Measurements from ENCODE around the gene ROBO1. TPM values are rescaled to one million over a fixed set of nuclear protein-coding genes. Genes with fewer than 3 reads are reported as not detected.
"Not testable (repeated sequence)": the region's sequence is repeated elsewhere in the genome, so short reads cannot be mapped to it uniquely, and the experiment has no call there.

The ROBO1 gene
- total RNA-seq, 1 experiment from 2014 or later = 73.4 TPM

DNA sequence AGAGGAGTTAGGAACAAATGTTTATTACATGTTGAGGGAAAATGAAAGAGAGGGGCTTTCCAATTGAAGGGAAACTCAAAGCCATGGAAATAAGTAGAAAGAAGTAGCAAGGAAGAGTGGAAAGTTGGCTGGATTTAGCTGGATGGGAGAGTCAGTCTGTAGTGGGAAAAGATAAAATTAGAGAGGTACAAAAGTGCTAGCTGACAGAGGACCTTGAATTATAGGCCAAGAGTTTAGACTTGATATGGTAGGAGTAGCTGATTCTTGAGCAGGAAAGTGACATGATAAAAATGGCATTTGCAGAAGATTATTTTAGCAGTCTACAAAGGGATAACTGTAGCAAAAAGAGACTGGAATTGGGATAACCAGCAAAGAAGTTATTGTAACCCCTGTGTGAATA, 425.8 kb downstream of the ROBO1 start:
- no peak overlapping the region for H3K27ac ChIP-seq
- H3K9me3 ChIP-seq (replicated peaks) = no peaks in the 10 kb centered on the region
- H3K36me3 ChIP-seq = no peaks in the 10 kb centered on the region; the same call in 1 of the 2 replicates
- no peak for DNase-seq
- H3K4me1 ChIP-seq = no peaks in the 10 kb centered on the region
- no peaks in the 10 kb centered on the region for H3K27me3 ChIP-seq
- H3K4me3 ChIP-seq = no peak overlapping the region

DNA sequence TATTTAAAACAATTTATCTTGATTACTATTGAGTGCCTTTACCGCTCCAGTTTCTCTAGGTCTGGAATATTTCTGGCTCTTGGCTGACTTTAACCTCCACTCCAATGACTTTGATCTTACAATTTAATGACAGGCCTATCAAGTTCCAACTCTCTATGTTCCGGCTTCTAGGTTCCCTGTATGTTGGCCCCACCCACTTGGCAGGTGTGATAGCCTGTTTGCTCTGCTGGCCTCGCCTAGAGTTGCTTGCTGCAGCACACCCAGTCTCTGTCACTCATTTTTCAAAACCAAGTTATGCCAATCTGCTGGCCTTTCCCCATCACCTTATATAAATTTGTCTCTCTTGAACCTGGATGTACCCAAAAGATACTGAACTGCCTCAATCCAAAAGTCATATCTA, 428.0 kb downstream of the ROBO1 start:
- no peak overlapping the region for H3K4me3 ChIP-seq
- H3K27ac ChIP-seq = no peak overlapping the region
- no peaks in the 10 kb centered on the region for H3K27me3 ChIP-seq
- DNase-seq = no peak
- H3K36me3 ChIP-seq = no peaks in the 10 kb centered on the region; the same call in 1 of the 2 replicates
- H3K9me3 ChIP-seq (replicated peaks) = no peaks in the 10 kb centered on the region
- no peaks in the 10 kb centered on the region for H3K4me1 ChIP-seq

DNA sequence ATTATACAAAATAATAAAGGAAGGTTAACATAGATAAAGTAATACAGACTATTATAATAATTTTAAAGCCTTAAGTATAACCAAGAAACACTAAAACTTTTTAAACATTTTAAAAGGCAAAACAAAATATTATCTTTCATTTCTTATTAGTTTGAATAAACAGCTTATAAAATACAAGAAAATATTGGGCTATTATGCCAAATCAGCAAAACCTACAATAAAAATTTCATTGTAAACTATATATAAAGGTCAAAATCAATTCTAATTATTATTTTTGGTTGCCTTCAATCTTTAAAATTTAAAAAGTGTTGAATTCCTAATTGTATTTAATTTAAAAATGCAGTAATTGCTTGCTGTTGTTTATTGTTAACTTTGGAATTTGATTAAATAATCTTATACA, 430.0 kb downstream of the ROBO1 start:
- no peaks in the 10 kb centered on the region for H3K9me3 ChIP-seq (replicated peaks)
- no peaks in the 10 kb centered on the region for H3K4me1 ChIP-seq
- no peaks in the 10 kb centered on the region for H3K36me3 ChIP-seq
- no peak overlapping the region for H3K4me3 ChIP-seq
- DNase-seq = no peak
- H3K27me3 ChIP-seq = no peaks in the 10 kb centered on the region
- no peak overlapping the region for H3K27ac ChIP-seq

DNA sequence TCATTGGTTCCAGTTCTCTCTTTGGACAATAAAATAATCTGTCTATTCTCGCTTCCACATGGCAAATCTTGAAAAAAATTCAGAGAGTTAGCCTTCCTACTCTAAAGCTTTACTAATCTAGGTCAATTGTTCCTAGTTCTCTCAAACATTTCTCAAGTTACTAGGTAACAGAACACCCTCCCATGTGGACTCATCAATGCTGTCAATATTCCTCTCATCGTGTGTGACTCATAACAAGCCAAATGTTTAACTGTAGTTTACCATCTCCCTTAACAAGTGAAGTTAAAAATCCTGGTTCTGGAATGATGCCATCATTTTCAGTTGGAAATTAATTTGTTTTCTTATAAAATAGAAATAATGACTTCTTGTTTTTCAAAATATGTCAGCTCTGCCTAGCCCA, 438.6 kb downstream of the ROBO1 start:
- H3K9me3 ChIP-seq (replicated peaks) = no peaks in the 10 kb centered on the region
- DNase-seq = peak in 1 of 2 experiments; percentile 24
- no peaks in the 10 kb centered on the region for H3K36me3 ChIP-seq
- H3K4me1 ChIP-seq = no peaks in the 10 kb centered on the region
- no peaks in the 10 kb centered on the region for H3K27me3 ChIP-seq
- H3K27ac ChIP-seq = no peak overlapping the region
- H3K4me3 ChIP-seq = no peak overlapping the region

DNA sequence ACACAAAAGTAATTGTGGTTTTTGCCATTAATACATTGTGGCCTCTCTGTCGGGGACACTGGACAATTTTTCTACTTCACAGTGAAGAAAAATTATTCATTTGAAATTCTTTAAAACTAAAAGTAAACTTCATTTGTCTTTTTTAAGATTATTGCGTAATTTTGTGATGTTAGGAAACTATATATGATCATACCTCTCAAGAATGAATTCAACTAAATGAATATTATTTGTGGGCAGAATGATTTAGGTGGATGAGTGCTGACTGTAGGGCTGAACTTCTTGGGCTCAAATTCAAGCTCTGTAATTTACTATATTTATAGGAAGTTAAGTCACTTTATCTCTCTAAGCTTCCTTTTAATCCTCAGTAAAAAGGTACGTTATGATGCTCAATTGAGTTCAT, 441.2 kb downstream of the ROBO1 start:
- H3K36me3 ChIP-seq = no peaks in the 10 kb centered on the region

DNA sequence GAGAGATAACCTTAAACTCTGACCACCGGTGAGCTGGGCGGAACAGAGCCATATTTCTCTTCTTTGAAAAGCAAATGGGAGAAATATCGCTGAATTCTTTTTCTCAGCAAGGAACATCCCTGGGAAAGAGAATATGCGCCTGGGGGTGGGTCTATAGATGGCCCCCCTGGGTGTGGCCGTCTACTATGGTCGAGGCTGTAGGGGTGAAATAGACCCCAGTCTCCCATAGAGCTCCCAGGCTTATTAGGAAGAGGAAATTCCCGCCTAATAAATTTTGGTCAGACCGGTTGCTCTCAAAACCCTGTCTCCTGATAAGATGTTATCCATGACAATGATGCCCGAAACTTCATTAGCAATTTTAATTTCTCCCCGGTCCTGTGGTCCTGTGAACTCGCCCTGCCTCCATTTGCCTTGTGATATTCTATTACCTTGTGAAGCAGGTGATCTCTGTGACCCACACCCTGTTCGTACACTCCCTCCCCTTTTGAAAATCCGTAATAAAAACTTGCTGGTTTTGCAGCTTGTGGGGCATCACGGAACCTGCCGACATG, 441.9 kb downstream of the ROBO1 start:
- H3K36me3 ChIP-seq; H3K27me3 ChIP-seq; DNase-seq; H3K4me3 ChIP-seq; H3K9me3 ChIP-seq (replicated peaks); H3K27ac ChIP-seq; H3K4me1 ChIP-seq: not testable (repeated sequence)

More for the DNA sequence above, 441.2 kb downstream of the ROBO1 start:
- DNase-seq = no peak
- H3K4me1 ChIP-seq = no peaks in the 10 kb centered on the region
- H3K27ac ChIP-seq = no peak overlapping the region
- no peak overlapping the region for H3K4me3 ChIP-seq
- no peaks in the 10 kb centered on the region for H3K27me3 ChIP-seq
- no peaks in the 10 kb centered on the region for H3K9me3 ChIP-seq (replicated peaks)

DNA sequence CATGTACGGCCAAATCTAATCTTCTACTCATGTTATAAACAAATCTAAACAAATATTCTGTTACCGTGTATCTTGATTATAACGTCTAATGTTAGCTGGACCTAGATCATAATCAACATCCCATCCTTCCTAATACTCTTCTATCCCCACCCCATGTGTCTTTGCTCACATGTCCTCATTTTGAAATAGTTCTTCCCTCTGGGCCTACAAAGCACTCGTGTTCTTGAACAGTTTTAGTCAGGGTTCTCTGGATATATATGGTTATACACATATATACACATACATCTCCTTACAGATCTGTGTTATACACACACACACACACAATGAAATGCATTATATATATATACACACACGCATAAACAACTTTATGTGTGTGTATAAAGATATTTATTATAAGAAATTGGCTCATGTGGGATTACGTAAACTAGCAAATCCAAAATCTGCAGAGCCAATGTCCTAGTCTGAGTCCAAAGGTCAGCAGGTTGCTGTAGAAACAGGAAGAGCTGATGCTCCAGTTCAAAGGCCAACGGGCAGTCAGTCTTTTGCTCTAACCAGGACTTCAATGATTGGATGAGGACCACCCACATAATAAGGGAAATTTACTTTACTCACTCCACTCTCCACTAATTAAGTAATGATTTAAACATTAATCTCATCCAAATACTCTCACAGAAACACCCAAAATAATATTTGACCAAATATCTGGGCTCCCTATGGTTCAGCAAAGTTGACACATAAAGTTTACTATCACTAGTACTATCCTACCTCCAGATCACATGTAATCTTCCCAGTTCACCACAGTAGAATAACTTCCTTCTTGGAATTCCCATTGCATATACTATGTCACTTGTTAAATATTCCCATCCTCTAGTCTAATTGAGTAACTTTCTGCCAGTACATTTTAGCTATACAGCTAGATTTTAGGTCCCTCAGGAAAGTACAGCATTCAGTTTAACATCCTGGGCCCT, 450.0 kb downstream of the ROBO1 start:
- Histone ChIP-seq H3K4me3 (no peak overlapping the region), H3K27ac (no peak overlapping the region), H3K4me1 (no peaks in the 10 kb centered on the region), H3K9me3 (replicated peaks) (no peaks in the 10 kb centered on the region), H3K27me3 (no peaks in the 10 kb centered on the region), H3K36me3 (no peaks in the 10 kb centered on the region; the same call in 1 of the 2 replicates)
- DNase-seq = no peak

DNA sequence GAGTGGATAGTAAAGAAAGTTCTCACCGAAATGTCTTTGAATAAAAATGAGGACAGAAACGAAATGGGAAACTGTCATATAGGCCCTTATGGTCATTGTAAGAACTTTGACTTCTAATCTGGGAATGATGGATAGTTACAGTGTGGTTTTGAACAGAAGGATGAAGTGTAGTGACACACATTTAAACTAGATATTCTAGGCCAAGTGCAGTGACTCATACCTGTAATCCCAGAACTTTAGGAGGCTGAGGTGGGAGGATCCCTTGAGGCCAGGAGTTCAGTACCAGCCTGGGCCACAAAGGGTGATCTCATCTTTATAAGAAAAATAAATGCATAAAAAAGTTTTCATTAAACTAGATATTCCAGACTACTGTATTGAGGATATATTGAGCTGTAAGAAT, 452.8 kb downstream of the ROBO1 start:
- H3K4me1 ChIP-seq = no peaks in the 10 kb centered on the region
- no peaks in the 10 kb centered on the region; the same call in 1 of the 2 replicates for H3K36me3 ChIP-seq
- no peak overlapping the region for H3K4me3 ChIP-seq
- no peak overlapping the region for H3K27ac ChIP-seq
- no peaks in the 10 kb centered on the region for H3K9me3 ChIP-seq (replicated peaks)
- no peaks in the 10 kb centered on the region for H3K27me3 ChIP-seq
- DNase-seq = no peak

DNA sequence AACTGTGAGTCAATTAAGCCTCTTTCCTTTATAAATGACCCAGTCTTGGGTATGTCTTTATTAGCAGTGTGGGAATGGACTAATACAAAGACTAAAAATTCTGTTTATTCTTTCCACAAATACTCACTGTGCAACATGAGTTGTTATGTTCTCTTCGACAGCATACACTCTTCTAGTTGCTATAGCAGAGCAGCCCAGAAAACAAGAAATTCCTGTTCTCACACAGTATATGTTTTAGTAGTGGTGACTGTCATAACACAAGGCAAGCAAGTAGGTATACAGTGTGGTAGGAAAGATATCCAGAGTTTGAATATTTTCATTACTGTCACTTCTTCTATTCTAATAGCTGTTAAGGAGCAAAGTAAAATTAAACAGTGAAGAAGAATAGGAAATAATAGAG, 453.3 kb downstream of the ROBO1 start:
- no peaks in the 10 kb centered on the region for H3K9me3 ChIP-seq (replicated peaks)
- no peaks in the 10 kb centered on the region for H3K4me1 ChIP-seq
- H3K36me3 ChIP-seq = no peaks in the 10 kb centered on the region; the same call in 1 of the 2 replicates
- H3K4me3 ChIP-seq = no peak overlapping the region
- no peak for DNase-seq
- no peaks in the 10 kb centered on the region for H3K27me3 ChIP-seq
- H3K27ac ChIP-seq = no peak overlapping the region

DNA sequence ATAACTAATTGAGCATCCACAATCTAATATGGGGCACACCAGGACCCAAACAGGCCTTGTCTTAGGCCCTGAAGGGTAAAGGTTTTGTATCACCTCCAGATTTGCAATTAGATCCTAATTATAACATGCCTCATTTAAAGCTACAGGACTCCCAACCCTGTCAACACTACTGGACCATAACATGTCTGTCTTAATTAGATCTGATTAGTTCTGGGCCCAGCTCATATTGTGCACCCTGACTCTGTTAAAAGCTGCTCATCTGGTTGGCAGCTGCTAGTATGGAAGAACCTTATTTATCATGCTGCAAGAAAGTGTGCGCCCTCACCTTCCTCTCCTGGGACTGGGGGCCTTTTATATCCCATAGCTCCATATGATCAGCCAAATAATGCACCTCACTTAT, 457.8 kb downstream of the ROBO1 start:
- Histone ChIP-seq H3K4me1 (peaks cover 17% of the 10 kb centered on the region), H3K4me3 (no peak overlapping the region), H3K9me3 (replicated peaks) (no peaks in the 10 kb centered on the region), H3K36me3 (no peaks in the 10 kb centered on the region; the same call in 1 of the 2 replicates), H3K27me3 (no peaks in the 10 kb centered on the region), H3K27ac (no peak overlapping the region)
- DNase-seq = peak in 1 of 2 experiments; percentile 15

DNA sequence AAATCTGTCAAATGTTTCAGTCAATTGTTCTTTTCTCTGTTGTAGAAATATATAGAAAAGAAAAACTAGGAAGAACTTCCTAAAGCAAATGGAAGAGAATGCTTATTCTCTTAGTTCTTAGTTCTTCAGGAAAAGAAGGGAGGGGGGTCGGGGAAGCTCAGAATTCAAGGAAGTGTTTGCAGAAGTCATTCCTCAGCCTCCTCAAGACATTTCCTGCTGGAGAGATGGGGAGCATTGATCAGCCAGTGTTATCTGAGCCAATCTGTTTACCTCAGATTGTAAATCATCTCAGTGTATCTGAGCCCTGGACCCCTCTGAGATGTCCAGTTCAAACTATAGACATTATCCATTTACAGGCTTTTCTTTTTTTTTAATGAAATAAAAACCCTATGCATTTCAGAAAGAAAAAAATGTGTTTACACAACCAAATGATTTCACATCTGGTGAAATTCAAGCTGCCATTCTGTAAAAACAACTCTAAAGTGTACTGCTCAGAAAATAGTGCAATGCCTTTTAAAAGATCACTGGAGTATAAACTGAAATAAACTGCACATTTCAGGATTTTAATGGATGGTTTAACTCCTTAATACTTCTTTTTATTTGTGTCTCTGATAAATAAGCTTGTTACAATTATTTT, 460.7 kb downstream of the ROBO1 start:
- peaks cover 17% of the 10 kb centered on the region for H3K4me1 ChIP-seq
- H3K4me3 ChIP-seq = no peak overlapping the region
- peak in 1 of 2 experiments; percentile 7 for DNase-seq
- 0 out of 2 replicates have a peak, but pooled peaks cover 2% of the 10 kb centered on the region for H3K36me3 ChIP-seq
- no peak overlapping the region for H3K27ac ChIP-seq
- no peaks in the 10 kb centered on the region for H3K9me3 ChIP-seq (replicated peaks)
- H3K27me3 ChIP-seq = no peaks in the 10 kb centered on the region

DNA sequence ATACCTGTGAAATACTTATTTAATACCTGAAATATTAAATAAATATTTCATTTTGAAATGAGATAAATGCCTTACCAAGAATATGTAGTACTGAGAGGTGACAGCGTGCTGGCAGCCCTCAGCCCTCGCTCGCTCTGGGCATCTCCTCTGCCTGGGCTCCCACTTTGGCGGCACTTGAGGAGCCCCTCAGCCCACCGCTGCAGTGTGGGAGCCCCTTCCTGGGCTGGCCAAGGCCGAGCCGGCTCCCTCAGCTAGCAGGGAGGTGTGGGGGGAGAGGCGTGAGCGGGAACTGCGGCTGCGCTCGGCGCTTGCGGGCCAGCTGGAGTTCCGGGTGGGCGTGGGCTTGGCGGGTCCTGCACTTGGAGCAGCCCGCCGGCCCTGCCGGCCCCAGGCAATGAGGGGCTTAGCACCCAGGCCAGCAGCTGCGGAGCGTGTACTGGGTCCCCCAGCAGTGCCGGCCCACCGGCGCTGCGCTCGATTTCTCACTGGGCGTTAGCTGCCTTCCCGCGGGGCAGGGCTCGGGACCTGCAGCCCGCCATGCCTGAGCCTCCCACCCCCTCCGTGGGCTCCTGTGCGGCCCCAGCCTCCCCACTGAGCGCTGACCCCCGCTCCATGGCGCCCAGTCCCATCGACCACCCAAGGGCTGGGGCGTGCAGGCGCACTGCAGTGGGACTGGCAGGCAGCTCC, 467.7 kb downstream of the ROBO1 start:
- not testable (repeated sequence) for H3K4me3 ChIP-seq; H3K9me3 ChIP-seq (replicated peaks); DNase-seq; H3K36me3 ChIP-seq; H3K27me3 ChIP-seq; H3K27ac ChIP-seq
- H3K4me1 ChIP-seq = peaks cover 31% of the 10 kb centered on the region

DNA sequence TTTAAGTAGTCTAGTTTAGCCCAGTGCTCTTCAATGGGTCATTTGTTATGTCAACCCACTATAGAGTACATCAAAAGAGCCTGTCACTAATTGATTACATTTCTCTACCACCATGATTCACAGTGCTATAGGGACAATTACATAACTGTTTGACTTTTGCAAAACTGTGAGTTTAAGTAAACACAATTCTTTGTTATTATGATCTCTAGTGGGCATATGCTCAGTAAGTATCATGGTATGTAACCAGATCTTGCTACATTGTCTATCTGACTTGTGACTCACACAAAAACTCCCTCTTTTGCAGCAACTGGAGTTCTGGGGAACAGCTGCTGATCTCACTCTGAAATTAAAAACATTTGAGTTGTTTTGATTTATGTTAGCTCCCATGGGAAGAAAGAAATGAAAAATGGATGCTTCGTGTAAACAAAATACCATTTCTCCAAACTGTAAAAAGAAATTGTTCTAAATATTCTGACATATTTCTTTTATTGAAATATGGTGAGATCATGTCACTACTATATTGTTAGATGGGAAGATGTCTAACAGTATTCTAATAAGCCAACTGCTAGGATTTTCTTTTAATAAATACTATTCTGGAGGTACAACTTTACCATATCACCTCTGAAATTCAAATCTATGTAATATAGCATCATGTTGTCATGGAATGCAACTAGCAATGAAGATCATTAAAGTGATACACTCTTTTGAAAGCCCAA, 470.4 kb downstream of the ROBO1 start:
- peak overlapping the region; percentile 21 for H3K4me3 ChIP-seq
- H3K4me1 ChIP-seq = peaks cover 31% of the 10 kb centered on the region
- H3K27ac ChIP-seq = peak overlapping the region; percentile 88
- no peaks in the 10 kb centered on the region for H3K27me3 ChIP-seq
- H3K9me3 ChIP-seq (replicated peaks) = no peaks in the 10 kb centered on the region
- H3K36me3 ChIP-seq = no peaks in the 10 kb centered on the region
- DNase-seq = peak; percentile 74 to 92

DNA sequence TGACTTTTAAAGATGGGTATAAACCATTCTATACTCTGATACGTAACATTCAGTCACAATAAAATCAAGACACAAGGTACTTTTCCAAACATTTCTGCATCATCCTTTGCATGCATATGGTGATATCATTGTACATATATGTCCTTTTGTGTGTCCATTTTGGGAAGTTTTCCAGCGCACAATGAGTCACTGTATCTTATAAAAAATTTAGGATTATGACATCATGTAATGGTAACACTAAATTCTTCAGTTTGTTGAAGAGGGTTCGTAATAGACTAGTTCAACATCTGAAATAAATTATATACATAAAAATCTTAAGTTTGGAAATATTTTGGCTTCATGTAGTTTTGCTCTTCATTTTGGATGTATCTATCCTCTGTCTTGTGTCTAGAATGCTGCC, 480.9 kb downstream of the ROBO1 start:
- Histone ChIP-seq H3K36me3 (no peaks in the 10 kb centered on the region), H3K4me1 (no peaks in the 10 kb centered on the region)
- no peak for DNase-seq

More for the DNA sequence above, 480.9 kb downstream of the ROBO1 start:
- no peaks in the 10 kb centered on the region for H3K27me3 ChIP-seq
- H3K27ac ChIP-seq = no peak overlapping the region
- H3K4me3 ChIP-seq = no peak overlapping the region
- no peaks in the 10 kb centered on the region for H3K9me3 ChIP-seq (replicated peaks)

All from SJCRH30 (cell line).